Parathyroid adenoma (tissue), 2 donors: Measurements from ENCODE around the gene TSC2.

Experiments used
- H2AFZ ChIP-seq: fragments of 300-600 bp; sonication (generic); one replicate; pipeline ENCODE4 v1.7.0; 2017; ENCODE audit warnings: antibody characterized with exemption, mild to moderate bottlenecking
- H3K27ac ChIP-seq: fragments of 300-600 bp; sonication (generic); one replicate; pipeline ENCODE4 v1.7.0; 2017
- H3K27me3 ChIP-seq: fragments of 300-600 bp; sonication (generic); one replicate; pipeline ENCODE4 v1.7.0; 2017; ENCODE audit warnings: low read length; ENCODE audit not compliant: control insufficient read depth, insufficient read depth
- H3K36me3 ChIP-seq: fragments of 300-600 bp; sonication (generic); one replicate; pipeline ENCODE4 v1.7.0; 2017; ENCODE audit warnings: low read length; ENCODE audit not compliant: control insufficient read depth, insufficient read depth
- H3K4me1 ChIP-seq: fragments of 300-600 bp; sonication (generic); one replicate; pipeline ENCODE4 v1.7.0; 2017; ENCODE audit warnings: control low read depth
- H3K4me2 ChIP-seq: fragments of 300-600 bp; sonication (generic); one replicate; pipeline ENCODE4 v1.7.0; 2017; ENCODE audit warnings: low read length
- H3K4me3 ChIP-seq: fragments of 300-600 bp; sonication (generic); one replicate; pipeline ENCODE4 v1.7.0; 2017; ENCODE audit warnings: low read depth, low read length
- H3K79me2 ChIP-seq: fragments of 300-600 bp; sonication (generic); one replicate; pipeline ENCODE4 v1.7.0; 2017; ENCODE audit warnings: control low read depth
- H3K9ac ChIP-seq: fragments of 300-600 bp; sonication (generic); one replicate; pipeline ENCODE4 v1.7.0; 2017; ENCODE audit warnings: mild to moderate bottlenecking
- H3K9me3 ChIP-seq: fragments of 300-600 bp; sonication (generic); one replicate; pipeline ENCODE4 v1.7.0; 2017; ENCODE audit warnings: low read length; ENCODE audit not compliant: control insufficient read depth
- CTCF ChIP-seq: fragments of 300-600 bp; sonication (generic); IDR thresholded peaks from one replicate; pipeline ENCODE4 v1.7.0; 2017; ENCODE audit warnings: antibody characterized with exemption, mild to moderate bottlenecking
- donor health status: primary hyperparathyroidism.

The TSC2 gene

GRCh38 chr16:2042986-2043666, 4.7 kb upstream of the TSC2 start:
- Histone ChIP-seq H3K36me3 (no peaks in the 10 kb centered on the region), H3K9ac (no peak overlapping the region), H3K4me3 (no peak overlapping the region), H3K4me1 (peaks cover 3% of the 10 kb centered on the region), H3K79me2 (peaks cover 4% of the 10 kb centered on the region), H3K4me2 (no peak overlapping the region), H3K27ac (no peak overlapping the region), H2AFZ (no peak overlapping the region), H3K9me3 (no peaks in the 10 kb centered on the region), H3K27me3 (no peaks in the 10 kb centered on the region)
- TF ChIP-seq CTCF = no peak

GRCh38 chr16:2043667-2044451, 3.9 kb upstream of the TSC2 start:
- Histone ChIP-seq H3K27ac (no peak overlapping the region), H3K9ac (no peak overlapping the region), H3K4me3 (no peak overlapping the region)

GRCh38 chr16:2044541-2044940, 3.2 kb upstream of the TSC2 start:
- Histone ChIP-seq H3K4me1 (peaks cover 8% of the 10 kb centered on the region), H3K9me3 (no peaks in the 10 kb centered on the region), H2AFZ (no peak overlapping the region), H3K79me2 (peaks cover 17% of the 10 kb centered on the region), H3K36me3 (no peaks in the 10 kb centered on the region), H3K27ac (no peak overlapping the region), H3K9ac (no peak overlapping the region), H3K4me3 (no peak overlapping the region), H3K4me2 (no peak overlapping the region), H3K27me3 (no peaks in the 10 kb centered on the region)
- no peak for TF ChIP-seq CTCF

More at GRCh38 chr16:2043667-2044451, 3.9 kb upstream of the TSC2 start:
- no peak overlapping the region for H3K4me2 ChIP-seq
- H3K79me2 ChIP-seq = peaks cover 11% of the 10 kb centered on the region
- H3K9me3 ChIP-seq = no peaks in the 10 kb centered on the region
- H3K4me1 ChIP-seq = peaks cover 6% of the 10 kb centered on the region
- TF ChIP-seq CTCF = no peak
- H3K36me3 ChIP-seq = no peaks in the 10 kb centered on the region
- no peaks in the 10 kb centered on the region for H3K27me3 ChIP-seq
- no peak overlapping the region for H2AFZ ChIP-seq

GRCh38 chr16:2045965-2046892, 1.6 kb upstream of the TSC2 start:
- Histone ChIP-seq H3K27me3 (no peaks in the 10 kb centered on the region), H3K9ac (no peak overlapping the region), H2AFZ (no peak overlapping the region), H3K4me3 (no peak overlapping the region), H3K27ac (no peak overlapping the region), H3K79me2 (peaks cover 26% of the 10 kb centered on the region), H3K4me2 (no peak overlapping the region), H3K4me1 (peaks cover 8% of the 10 kb centered on the region), H3K9me3 (no peaks in the 10 kb centered on the region), H3K36me3 (no peaks in the 10 kb centered on the region)
- no peak for TF ChIP-seq CTCF
